K562 (cell line): Measurements from ENCODE around the gene WDR70. TPM values are rescaled to one million over a fixed set of nuclear protein-coding genes. Genes with fewer than 3 reads are reported as not detected.
A peak's percentile ranks its signal among the peaks of the same experiment; 100 is the strongest.
"Not testable (repeated sequence)": the region's sequence is repeated elsewhere in the genome, so short reads cannot be mapped to it uniquely, and the experiment has no call there.

Experiments used
- ATAC-seq: fragments of 200-7000 bp; cut with Tn5 transposase; 3 replicates; pipeline ENCODE4 v1.9.1; 2020; ENCODE audit warnings: moderate library complexity
- BruUV-seq: library from RNA; stranded (reverse); fragments of 400-500 nt; replicated peaks from 2 replicates; lab custom pipeline; 2021; lab: Mats Ljungman, UMichigan
- CTCF ChIA-PET: fragments of 300-600 bp; formaldehyde crosslinking; extraction: SDS; loops from one replicate; lab custom pipeline; 2021; ENCODE audit warnings: low intra/inter-chr PET ratio; lab: Yijun Ruan, JAX
- POLR2A ChIA-PET: fragments of 300-600, 350-650 bp; sonication (Branson Sonifier 250); formaldehyde crosslinking; extraction: SDS; loops from one replicate; lab custom pipeline; 2021; ENCODE audit warnings: antibody characterized with exemption, inconsistent platforms; lab: Yijun Ruan, JAX
- DNase-seq, 4 experiments: peaks; one replicate each; pipeline versions ENCODE4 v3.0.0 to v3.0.0-alpha.2; 2011 to 2018; ENCODE audit warnings: low spot score in 3 of 4, mixed read lengths in 3 of 4; ENCODE audit errors: extremely low read depth in 1 of 4
- FAIRE-seq: peaks from 2 replicates; lab custom pipeline; 2011; peaks lifted over from hg19 to GRCh38; lab: Jason Lieb, UNC
- H2AFZ ChIP-seq: 2 replicates; pipeline ENCODE4 v1.6.0; 2011; ENCODE audit warnings: low read depth, low read length, control low read depth, inconsistent platforms
- H3K27ac ChIP-seq: fragments of 200-600 bp; 3 replicates; pipeline ENCODE4 v1.8.0; 2011; ENCODE audit warnings: low read depth, mild to moderate bottlenecking, control low read depth, inconsistent platforms, low read length, moderate library complexity, mixed read lengths; ENCODE audit errors: extremely low read depth
- H3K27me3 ChIP-seq, 2 experiments: fragments of 300-600 bp in 1 of 2; 2 replicates in 1 of 2; 3 replicates in 1 of 2; pipeline versions ENCODE4 v1.6.0 to v1.8.0; 2011; ENCODE audit warnings: inconsistent platforms in 2 of 2, low read length in 2 of 2, mild to moderate bottlenecking in 1 of 2, mixed read lengths in 1 of 2, moderate library complexity in 1 of 2; ENCODE audit not compliant: control insufficient read depth in 2 of 2, insufficient read depth in 2 of 2
- H3K36me3 ChIP-seq: fragments of 300-600 bp; 3 replicates; pipeline ENCODE4 v1.8.0; 2011; ENCODE audit warnings: mild to moderate bottlenecking, low read length, inconsistent platforms; ENCODE audit not compliant: control insufficient read depth, insufficient read depth
- H3K4me1 ChIP-seq, 2 experiments: fragments of 200-600 bp in 1 of 2; replicated peaks in 1 of 2; 2 replicates in 1 of 2; 3 replicates in 1 of 2; pipeline versions ENCODE4 v1.5.1 to v1.8.0; 2011; ENCODE audit warnings: inconsistent platforms in 2 of 2, low read length in 2 of 2, mild to moderate bottlenecking in 1 of 2, mixed read lengths in 1 of 2, moderate library complexity in 1 of 2; ENCODE audit not compliant: control insufficient read depth in 2 of 2, insufficient read depth in 2 of 2
- H3K4me2 ChIP-seq: 2 replicates; pipeline ENCODE4 v1.6.1; 2011; ENCODE audit warnings: low read length, control low read depth, inconsistent platforms, mixed read lengths; ENCODE audit not compliant: insufficient read depth
- H3K4me3 ChIP-seq: fragments of 200-600 bp; sonication (generic), shearing (Covaris generic); 2 replicates; pipeline ENCODE4 v1.5.1; 2016; ENCODE audit warnings: control low read depth, inconsistent platforms
- H3K79me2 ChIP-seq: fragments of 200-600 bp; 3 replicates; pipeline ENCODE4 v1.8.0; 2011; ENCODE audit warnings: low read length, inconsistent platforms; ENCODE audit not compliant: control insufficient read depth, insufficient read depth
- H3K9ac ChIP-seq, 2 experiments: 2 replicates each; pipeline versions ENCODE4 v1.6.0 to v1.6.1; 2011; ENCODE audit warnings: low read depth in 2 of 2, low read length in 2 of 2, control low read depth in 1 of 2, inconsistent platforms in 1 of 2, mild to moderate bottlenecking in 1 of 2, mixed read lengths in 1 of 2; ENCODE audit not compliant: insufficient read depth in 1 of 2
- H3K9me1 ChIP-seq: one replicate; pipeline ENCODE4 v1.6.0; 2011; ENCODE audit warnings: inconsistent platforms, mild to moderate bottlenecking, low read length, moderate library complexity; ENCODE audit not compliant: control insufficient read depth, insufficient read depth
- H3K9me3 ChIP-seq: replicated peaks from 2 replicates; pipeline ENCODE4 v1.5.1; 2011; ENCODE audit warnings: low read depth, low read length, inconsistent platforms; ENCODE audit not compliant: control insufficient read depth, insufficient read depth
- H4K20me1 ChIP-seq: replicated peaks from 2 replicates; pipeline ENCODE4 v1.6.1; 2011; ENCODE audit warnings: low read length, inconsistent platforms, mixed read lengths; ENCODE audit not compliant: control insufficient read depth, insufficient read depth
- ARHGAP35 ChIP-seq: fragments of 450-650 bp; IDR thresholded peaks from 2 replicates; pipeline ENCODE4 v1.6.1; 2018; ENCODE audit not compliant: partially characterized antibody
- CHCHD3 ChIP-seq: fragments of 250-450 bp; sonication (Bioruptor Pico); IDR thresholded peaks from 2 replicates; pipeline ENCODE4 v2.1.2; 2022; ENCODE audit warnings: mild to moderate bottlenecking
- ELF1 ChIP-seq: fragments of 200-800 bp; sonication (Bioruptor generic); IDR thresholded peaks from 2 replicates; pipeline ENCODE4 v1.6.1; 2016; ENCODE audit warnings: missing genetic modification characterization, missing compliant biosample characterization
- NFATC3 ChIP-seq: fragments of 450-650 bp; IDR thresholded peaks from 2 replicates; pipeline ENCODE4 v1.6.1; 2017; ENCODE audit warnings: mild to moderate bottlenecking
- RBFOX2 ChIP-seq: fragments of 200-400 bp; formaldehyde crosslinking; IDR thresholded peaks from 2 replicates; pipeline ENCODE4 v1.6.1; 2017; ENCODE audit warnings: low read depth, mild to moderate bottlenecking, low read length, moderate library complexity
- SMAD2 ChIP-seq: fragments of 150-350 bp; IDR thresholded peaks from 2 replicates; pipeline ENCODE4 v1.6.1; 2014; ENCODE audit warnings: low read depth, mild to moderate bottlenecking, low read length
- ZNF507 ChIP-seq: conservative IDR thresholded peaks from 2 replicates; pipeline ENCODE4 v1.6.1; 2017; ENCODE audit warnings: missing genetic modification characterization, missing compliant biosample characterization
- WGBS: fragments of 100-300 bp; shearing (Covaris generic); methylation state at CpG from one replicate; pipeline ENCODE4 v1.1.6; 2016; ENCODE audit warnings: low coverage, mixed read lengths; ENCODE audit not compliant: insufficient coverage; ENCODE audit errors: missing lambda C conversion rate; 5-methylcytosine and 5-hydroxymethylcytosine counted together
- in situ Hi-C: fragments of 300-500 bp; cut with MboI; formaldehyde crosslinking; loops from 4 replicates; pipeline ENCODE4 v1.15.0; 2018; ENCODE audit warnings: inconsistent platforms, mixed read lengths
- intact Hi-C: fragments of 100-400 bp; cut with micrococcal nuclease; formaldehyde crosslinking; loops from 2 replicates; pipeline ENCODE4 v1.14.2; 2022
- polyA plus RNA-seq, 8 experiments: library from polyadenylated mRNA; depleted of rRNA in 4 of 8; stranded (reverse) in 5 of 8; unstranded in 3 of 8; fragments of >200 nt; fragmentation: Nextera tagmentation in 2 of 8; fragmentation: Illumina TruSeq in 1 of 8; extraction: Ambion mirVana in 2 of 8; extraction: Trizol in 1 of 8; gene quantifications; 2 replicates each; pipeline versions ENCODE4 v1.2.1 to v1.2.3, GENCODE V29; 2011 to 2014; ENCODE audit warnings: inconsistent platforms in 1 of 8, missing spikeins in 1 of 8
- total RNA-seq, 7 experiments: library from RNA; depleted of rRNA in 6 of 7; stranded (reverse); fragments of >200 nt in 6 of 7; fragmentation: Illumina TruSeq in 2 of 7; extraction: Trizol in 2 of 7; gene quantifications; 2 replicates each; pipeline versions ENCODE4 v1.2.1 to v1.2.3, GENCODE V29; 2011 to 2021; ENCODE audit warnings: low replicate concordance in 1 of 7
- TF ChIP-seq, protein P1 (sequence below): fragments of 450-650 bp; IDR thresholded peaks from 2 replicates; pipeline ENCODE4 v1.7.0; 2016; ENCODE audit warnings: borderline replicate concordance

Gene WDR70
- total and polyA plus RNA-seq, 9 of the 15 experiments (the other 6 are each of a cell fraction or from before 2014, with no cell fraction given) = 16.8 to 46.6 (median 38.8) TPM

DNA sequence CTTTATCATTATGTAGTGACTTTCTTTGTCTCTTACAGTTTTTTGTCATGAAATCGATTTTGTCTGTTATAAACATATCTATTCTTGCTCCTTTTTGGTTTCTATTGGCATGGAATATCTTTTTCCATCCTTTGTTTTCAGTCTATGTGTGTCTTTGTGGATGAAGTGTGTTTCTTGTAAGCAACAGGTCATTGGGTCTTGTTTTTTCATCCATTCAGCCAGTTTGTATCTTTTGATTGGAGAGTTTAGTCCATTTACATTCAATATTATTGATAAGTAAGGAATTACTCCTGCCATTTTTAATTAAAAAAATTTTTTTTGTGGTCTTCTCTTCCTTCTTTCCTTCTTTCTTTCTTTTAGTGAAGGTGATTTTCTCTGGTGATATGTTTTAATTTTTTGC lies 266.6 kb downstream of the WDR70 start:
- BruUV-seq = no TSS peak
- no peaks in the 10 kb centered on the region for H3K9me1 ChIP-seq
- no peaks in the 10 kb centered on the region for H3K4me1 ChIP-seq
- H2AFZ ChIP-seq = no peak overlapping the region
- intact Hi-C loops (no loop called here), in situ Hi-C loops (no loop called here)
- WGBS = 6% methylated on average over 1 of the region's 1 CpG
- H3K36me3 ChIP-seq = no peaks in the 10 kb centered on the region
- DNase-seq (no peak), FAIRE-seq (no peak), ATAC-seq (no peak)
- no peaks in the 10 kb centered on the region for H3K9me3 ChIP-seq
- CTCF ChIA-PET = no interaction called here
- POLR2A ChIA-PET = no interaction called here
- no peaks in the 10 kb centered on the region for H3K27me3 ChIP-seq
- H3K79me2 ChIP-seq = no peaks in the 10 kb centered on the region
- no peak overlapping the region for H3K4me3 ChIP-seq
- no peak overlapping the region for H3K4me2 ChIP-seq
- H4K20me1 ChIP-seq = no peaks in the 10 kb centered on the region
- H3K27ac ChIP-seq = no peak overlapping the region
- no peak for TF ChIP-seq SMAD2
- TF ChIP-seq ELF1 (tag) = no peak
- no peak for TF ChIP-seq ARHGAP35
- TF ChIP-seq ZNF507 (tag) = peak; percentile 93
- TF ChIP-seq RBFOX2 = no peak
- no peak for TF ChIP-seq NFATC3
- TF ChIP-seq, protein P1, sequence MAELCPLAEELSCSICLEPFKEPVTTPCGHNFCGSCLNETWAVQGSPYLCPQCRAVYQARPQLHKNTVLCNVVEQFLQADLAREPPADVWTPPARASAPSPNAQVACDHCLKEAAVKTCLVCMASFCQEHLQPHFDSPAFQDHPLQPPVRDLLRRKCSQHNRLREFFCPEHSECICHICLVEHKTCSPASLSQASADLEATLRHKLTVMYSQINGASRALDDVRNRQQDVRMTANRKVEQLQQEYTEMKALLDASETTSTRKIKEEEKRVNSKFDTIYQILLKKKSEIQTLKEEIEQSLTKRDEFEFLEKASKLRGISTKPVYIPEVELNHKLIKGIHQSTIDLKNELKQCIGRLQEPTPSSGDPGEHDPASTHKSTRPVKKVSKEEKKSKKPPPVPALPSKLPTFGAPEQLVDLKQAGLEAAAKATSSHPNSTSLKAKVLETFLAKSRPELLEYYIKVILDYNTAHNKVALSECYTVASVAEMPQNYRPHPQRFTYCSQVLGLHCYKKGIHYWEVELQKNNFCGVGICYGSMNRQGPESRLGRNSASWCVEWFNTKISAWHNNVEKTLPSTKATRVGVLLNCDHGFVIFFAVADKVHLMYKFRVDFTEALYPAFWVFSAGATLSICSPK = no peak
- no peak for TF ChIP-seq CHCHD3 (CRISPR knock-in tag)
- H3K9ac ChIP-seq = no peak overlapping the region

DNA sequence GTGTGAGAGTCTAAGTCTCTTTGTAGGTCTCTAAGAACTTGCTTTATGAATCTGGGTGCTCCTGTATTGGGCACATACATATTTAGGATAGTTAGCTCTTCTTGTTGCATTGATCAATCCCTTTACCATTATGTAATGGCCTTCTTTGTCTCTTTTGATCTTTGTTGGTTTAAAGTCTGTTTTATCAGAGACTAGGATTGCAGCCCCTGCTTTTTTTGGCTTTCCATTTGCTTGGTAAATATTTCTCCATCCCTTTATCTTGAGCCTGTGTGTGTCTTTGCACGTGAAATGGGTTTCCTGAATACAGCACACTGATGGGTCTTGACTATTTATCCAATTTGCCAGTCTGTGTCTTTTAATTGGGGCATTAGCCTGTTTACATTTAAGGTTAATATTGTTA lies 275.4 kb downstream of the WDR70 start:
- 0% methylated on average over 1 of the region's 1 CpG for WGBS
- H3K79me2 ChIP-seq, H3K4me2 ChIP-seq, H3K9me1 ChIP-seq, H3K27ac ChIP-seq, in situ Hi-C loops, FAIRE-seq, H3K9me3 ChIP-seq, CTCF ChIA-PET, H4K20me1 ChIP-seq, ATAC-seq, BruUV-seq, DNase-seq, H3K36me3 ChIP-seq, H2AFZ ChIP-seq, intact Hi-C loops, H3K4me1 ChIP-seq, H3K9ac ChIP-seq, H3K27me3 ChIP-seq, H3K4me3 ChIP-seq: not testable (repeated sequence)
- POLR2A ChIA-PET = interaction anchor here (0.7 kb wide), 1 partner anchor 14 kb away, joined by 3 read pairs; no protein-coding TSS in a partner anchor
